RWPE1 (cell line): ENCODE data around the gene JAZF1.

Experiments
- CTCF ChIA-PET: fragments of 350-600 bp; sonication (Branson Sonifier 250); formaldehyde crosslinking; extraction: SDS; loops from one replicate; lab custom pipeline; 2021; lab: Yijun Ruan, JAX
- POLR2A ChIA-PET: fragments of 400-600 bp; formaldehyde crosslinking; extraction: SDS; loops from one replicate; lab custom pipeline; 2020; ENCODE audit warnings: antibody characterized with exemption; ENCODE audit not compliant: low non-redundant PET; lab: Yijun Ruan, JAX
- DNase-seq: peaks from one replicate; pipeline ENCODE4 v3.0.0; 2012; ENCODE audit warnings: low spot score
- H3K27ac ChIP-seq: fragments of 450-650 bp; 2 replicates; pipeline ENCODE4 v1.5.1; 2017
- CTCF ChIP-seq: fragments of 450-650 bp; conservative IDR thresholded peaks from 2 replicates; pipeline ENCODE4 v1.5.1; 2017; ENCODE audit warnings: low read depth, mild to moderate bottlenecking

The JAZF1 gene

GRCh38 chr7:28187012-28187411, 6.4 kb upstream of the JAZF1 start:
- POLR2A ChIA-PET, result no interaction called here
- no peak overlapping the region for H3K27ac ChIP-seq
- DNase-seq, result no peak
- CTCF ChIA-PET, result no interaction called here
- no peak for TF ChIP-seq CTCF

- ChIA-PET POLR2A (no interaction called here), CTCF (interaction anchor here (0.6 kb wide), 1 partner anchor 15 kb away, joined by 8 read pairs; no protein-coding TSS in a partner anchor)
- no peak for DNase-seq
- no peak for TF ChIP-seq CTCF
- H3K27ac ChIP-seq, result no peak overlapping the region
These were observed 3.0 kb upstream of the JAZF1 start for GRCh38 chr7:28183627-28184026.

- no peak for DNase-seq
- ChIA-PET CTCF (interaction anchor here (0.6 to 1.4 kb wide), 2 partner anchors 15 to 1625 kb away, joined by 4 to 5 read pairs; no protein-coding TSS in a partner anchor), POLR2A (no interaction called here)
- TF ChIP-seq CTCF, result no peak
- H3K27ac ChIP-seq, result no peak overlapping the region
These were observed 1.5 kb upstream of the JAZF1 start for GRCh38 chr7:28182071-28182471.

- POLR2A ChIA-PET, result no interaction called here
These were observed 821 bp upstream of the JAZF1 start for GRCh38 chr7:28181416-28181815.

GRCh38 chr7:28180031-28180363, 598 bp downstream of the JAZF1 start:
- no peak for DNase-seq
- H3K27ac ChIP-seq, result peak overlapping the region; percentile 65
- ChIA-PET CTCF (no interaction called here), POLR2A (no interaction called here)
- TF ChIP-seq CTCF, result no peak

More at GRCh38 chr7:28181416-28181815, 821 bp upstream of the JAZF1 start:
- no peak overlapping the region for H3K27ac ChIP-seq
- CTCF ChIA-PET, result interaction anchor here (1.4 kb wide), 1 partner anchor 15 kb away, joined by 4 read pairs; no protein-coding TSS in a partner anchor
- no peak for TF ChIP-seq CTCF
- no peak for DNase-seq

GRCh38 chr7:28179120-28180030, 1.2 kb downstream of the JAZF1 start:
- DNase-seq, result peak; percentile 76
- ChIA-PET CTCF (no interaction called here), POLR2A (no interaction called here)
- TF ChIP-seq CTCF, result no peak
- peak overlapping the region; percentile 65 for H3K27ac ChIP-seq
